Measurements from ENCODE around the gene LMO4. TPM values are rescaled to one million over a fixed set of nuclear protein-coding genes. Genes with fewer than 3 reads are reported as not detected.

Gene LMO4, protein sequence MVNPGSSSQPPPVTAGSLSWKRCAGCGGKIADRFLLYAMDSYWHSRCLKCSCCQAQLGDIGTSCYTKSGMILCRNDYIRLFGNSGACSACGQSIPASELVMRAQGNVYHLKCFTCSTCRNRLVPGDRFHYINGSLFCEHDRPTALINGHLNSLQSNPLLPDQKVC
- 86.1 and 92.4 TPM in 2 replicates for total RNA-seq (2014; rRNA removed; shearing (Covaris generic))

DNA sequence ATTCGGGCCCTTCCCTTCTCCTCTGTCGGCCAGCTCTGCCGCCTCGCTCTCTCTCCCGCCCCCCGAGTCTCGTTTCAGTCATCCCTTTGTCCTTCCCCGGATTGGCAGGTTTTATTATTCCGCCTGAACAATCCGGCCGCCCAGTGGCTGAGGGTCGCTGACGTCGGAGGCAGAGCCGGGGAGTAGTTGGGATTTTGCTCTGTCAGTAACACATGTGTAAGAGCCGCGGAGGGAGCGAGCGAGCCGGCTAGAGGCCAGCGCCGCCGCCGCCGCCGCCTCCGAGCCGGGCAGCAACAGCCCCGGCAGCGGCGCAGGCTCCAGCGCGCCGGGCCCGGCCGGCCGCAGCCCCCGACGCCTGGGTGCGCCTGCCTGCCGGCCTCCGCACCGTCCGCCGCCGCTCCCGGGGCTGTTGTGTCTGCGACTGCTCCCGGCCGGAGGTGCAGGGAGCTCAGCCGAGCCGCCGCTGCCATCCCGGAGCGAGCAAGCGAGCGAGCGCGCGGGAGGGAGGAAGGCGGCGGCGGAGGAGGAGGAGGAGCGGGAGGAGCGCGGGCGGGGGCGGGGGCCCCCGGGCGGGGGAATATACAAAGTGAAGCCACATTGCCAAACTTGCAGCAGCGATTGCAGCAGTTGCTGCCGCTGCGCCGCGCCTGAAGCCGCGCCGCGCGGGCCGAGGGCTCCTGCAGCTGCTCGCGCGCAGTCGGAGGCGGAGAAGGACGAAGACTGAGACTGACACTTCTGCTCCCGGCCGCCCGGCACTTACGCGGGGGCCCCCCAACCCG lies at the start of gene LMO4:
LMO4 (plus strand) TSS at position 609 of the 779 bp plus-strand sequence. CDS start 3,136 bp downstream, outside the sequence.
- peak; percentile 98 for DNase-seq (ENCODE audit: low read depth)

DNA sequence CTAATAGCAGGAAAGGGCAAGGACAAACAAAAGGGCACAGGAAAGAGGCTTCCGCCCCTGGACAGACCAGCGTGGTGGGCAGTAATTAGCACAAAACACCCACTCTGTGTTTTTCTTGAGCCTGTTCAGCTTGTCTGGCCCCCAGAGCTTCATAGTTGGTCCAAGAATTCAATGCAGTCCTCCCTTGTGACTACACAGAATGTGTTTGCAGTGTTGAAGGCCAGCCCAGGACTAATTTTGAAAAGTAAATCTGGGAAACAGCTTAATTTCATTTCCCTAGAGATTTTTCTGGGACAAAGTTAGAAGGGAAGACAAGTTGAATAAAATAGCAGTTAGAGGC lies 49.2 kb upstream of the LMO4 start:
- DNase-seq (ENCODE audit: low read depth): no peak

DNA sequence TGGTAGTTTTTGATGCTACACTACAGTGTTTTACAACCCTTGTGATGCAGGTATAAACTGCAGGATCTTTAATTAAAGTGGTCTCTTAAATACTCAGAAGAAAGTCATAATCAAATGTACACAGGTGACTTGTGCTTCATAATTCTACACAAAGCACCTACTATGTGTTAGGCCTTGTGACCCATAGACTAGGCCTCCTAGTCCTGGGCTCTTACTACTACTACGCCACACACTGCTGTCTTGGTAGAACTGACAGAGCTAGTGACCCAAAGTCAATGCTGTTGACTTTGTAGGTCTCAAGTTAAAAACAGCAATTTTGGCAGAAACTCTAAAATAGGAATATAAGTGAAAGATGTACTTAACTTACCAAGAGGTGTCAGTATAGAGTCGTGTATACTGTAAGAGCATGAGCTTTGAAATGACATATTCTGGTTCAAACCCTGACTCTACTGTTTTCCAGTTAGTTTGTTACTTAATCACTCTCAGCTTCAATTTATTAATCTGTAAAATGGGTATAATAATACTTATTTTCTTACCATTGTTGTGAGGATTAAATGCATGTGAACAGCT lies 48.6 kb upstream of the LMO4 start:
- DNase-seq (ENCODE audit: low read depth): peak; percentile 38

DNA sequence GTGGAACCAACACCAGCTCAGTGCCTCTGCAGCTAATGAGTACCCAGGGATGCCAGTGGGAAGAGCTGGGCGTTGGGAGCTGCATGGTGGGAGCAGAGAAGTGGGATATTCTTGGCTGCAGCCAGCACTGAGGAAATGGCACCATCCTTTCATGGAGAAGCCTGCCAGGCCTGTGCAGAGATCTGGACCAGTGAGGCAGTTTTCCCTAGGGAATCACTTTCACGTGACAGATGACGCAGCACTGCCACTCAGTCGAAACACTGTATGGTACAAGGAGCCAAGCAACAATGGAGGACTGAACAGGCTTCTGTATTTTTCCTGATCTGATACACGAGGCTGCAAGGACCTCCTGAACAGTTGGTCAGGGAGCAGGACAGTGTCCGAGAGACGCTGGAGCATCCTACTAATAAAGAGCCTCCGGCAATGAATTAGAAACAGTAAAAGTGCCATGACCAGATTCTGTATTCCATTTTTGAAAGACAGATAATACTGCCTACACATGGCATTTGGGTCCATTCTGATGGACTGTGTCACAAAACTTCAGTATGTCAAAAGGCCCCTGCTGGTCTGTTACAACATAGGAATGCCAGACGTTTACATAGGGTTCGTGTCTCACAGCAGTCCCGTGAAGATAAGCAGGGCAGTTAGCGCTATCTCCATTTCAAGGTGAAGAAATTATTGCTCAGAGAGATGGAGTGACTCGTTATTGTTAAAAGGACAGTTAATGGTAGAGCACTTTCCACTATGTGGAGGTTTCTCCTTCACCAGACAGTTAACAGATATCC lies 44.0 kb upstream of the LMO4 start:
- DNase-seq (ENCODE audit: low read depth): peak; percentile 14

DNA sequence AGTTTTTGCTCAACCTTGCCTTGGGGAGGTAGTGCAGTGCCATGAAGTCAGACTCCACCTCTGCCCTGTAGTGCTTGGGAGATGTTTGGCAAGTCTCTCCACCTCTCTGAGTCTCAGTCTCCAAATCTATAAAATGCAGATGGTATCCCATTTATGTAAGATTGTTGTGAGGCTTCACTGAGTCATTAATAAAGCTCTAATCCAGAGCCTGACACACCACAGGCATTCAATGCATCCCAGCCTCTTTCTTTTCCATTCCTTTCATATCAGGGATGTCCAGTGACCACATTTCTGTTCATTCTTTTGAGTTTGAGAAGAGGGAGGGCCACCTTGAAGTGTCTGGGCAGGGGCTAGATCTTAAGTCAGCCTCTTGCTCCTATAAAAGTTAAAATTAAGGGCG lies 37.6 kb upstream of the LMO4 start:
- peak; percentile 19 for DNase-seq (ENCODE audit: low read depth)

DNA sequence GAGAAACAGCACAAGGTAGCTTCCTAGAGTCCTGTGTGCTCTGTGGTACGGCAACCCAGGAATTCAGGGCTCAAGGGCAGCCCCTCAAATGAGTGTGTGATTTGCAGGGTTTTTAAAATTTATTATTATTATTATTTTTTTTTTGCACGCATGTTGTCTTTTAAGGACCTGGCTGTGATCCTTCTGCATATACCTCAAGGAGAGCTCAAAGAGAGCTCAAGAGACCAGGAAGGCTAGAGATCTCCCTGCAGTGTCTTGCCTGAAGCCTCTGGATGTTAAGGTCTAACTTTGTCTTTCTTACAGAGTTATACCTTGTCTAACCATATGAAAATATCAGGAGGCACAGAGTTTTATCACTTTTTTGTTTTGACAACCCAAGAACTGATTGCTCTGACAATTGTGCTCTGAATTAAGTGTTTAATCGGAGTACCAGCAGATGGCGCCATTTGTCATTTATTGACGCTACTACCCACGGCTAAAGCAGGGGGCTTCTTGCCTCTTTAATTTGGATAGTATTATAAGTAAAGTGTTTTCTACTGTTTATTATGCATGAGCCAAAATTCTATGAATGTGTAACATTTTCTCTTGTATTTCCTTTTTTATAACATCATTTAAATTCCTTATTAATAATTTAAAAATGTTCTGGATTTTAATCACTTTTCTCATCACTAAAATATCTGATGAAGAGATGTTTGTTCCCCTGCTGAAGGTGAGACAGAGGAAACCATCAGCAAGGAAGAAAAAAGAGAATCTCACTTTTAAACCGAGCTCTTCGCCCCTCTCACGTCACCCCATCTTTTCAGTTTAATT lies 35.8 kb upstream of the LMO4 start:
- peak; percentile 58 for DNase-seq (ENCODE audit: low read depth)

DNA sequence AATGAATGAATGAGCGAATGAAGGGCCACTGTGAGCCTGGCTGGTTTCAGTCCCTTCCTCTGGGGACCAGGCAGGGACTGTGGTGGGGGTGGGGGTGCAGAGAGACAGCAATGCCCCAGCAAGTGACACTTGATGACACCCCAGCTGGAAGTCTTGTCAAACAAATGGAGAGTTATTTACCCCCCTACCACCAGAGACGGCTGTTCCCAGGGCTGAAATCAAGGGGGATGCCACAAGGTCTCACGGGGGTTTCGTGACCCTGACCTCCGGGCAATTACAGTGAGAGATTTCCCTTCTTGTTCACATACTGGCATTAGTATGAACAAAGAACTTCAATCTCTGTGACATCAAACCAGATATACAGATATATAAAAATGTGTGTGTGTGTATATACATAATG lies 34.0 kb upstream of the LMO4 start:
- no peak for DNase-seq (ENCODE audit: low read depth)

DNA sequence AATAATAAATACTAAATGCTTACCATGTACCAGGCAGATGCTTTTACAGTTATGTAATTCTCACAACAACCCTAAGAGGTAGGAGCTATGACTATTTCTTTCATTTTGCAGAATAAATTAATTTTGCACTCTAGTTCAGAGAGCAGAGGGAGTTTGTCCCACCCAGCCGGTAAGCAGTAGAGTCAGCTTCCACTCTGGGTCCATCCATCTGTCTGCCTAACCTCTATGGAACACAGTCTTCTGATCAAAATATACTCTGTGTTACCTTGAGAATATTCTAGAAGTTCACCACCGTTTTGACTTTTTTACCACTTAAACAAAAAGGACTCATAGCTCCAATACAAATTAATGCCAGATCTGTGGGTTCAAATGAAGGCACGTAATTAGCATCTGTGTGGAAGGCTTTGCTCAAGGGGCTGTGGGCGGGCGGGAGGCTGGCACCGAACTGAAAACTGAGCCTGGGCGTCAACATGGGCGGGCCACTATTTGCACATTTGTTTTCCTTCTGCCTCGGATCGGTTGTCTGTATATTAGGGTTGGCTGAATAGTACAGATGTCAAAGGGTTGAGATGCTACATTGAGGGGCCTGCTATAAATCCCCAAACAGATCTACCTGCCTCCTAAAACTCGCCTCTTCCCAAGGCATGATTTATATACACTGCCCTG lies 33.1 kb upstream of the LMO4 start:
- no peak for DNase-seq (ENCODE audit: low read depth)

DNA sequence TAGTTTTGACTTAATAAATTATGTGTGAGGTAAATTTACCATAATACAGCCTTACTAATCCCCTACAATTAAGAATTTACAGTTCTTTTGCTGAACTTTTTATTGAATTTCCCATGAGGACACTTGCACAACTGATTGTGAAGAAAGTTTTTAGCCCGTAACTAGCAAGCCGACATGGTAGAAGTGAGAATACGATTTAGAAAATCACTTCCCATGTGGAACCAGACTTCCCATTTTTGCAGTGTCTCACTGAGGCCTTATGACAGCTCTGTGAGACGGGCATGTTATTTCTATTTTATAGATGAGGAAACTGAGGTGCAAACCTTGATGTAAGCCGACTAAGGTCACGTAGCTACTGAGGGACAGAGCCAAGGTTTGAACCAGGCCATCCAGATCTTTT lies 32.5 kb upstream of the LMO4 start:
- DNase-seq (ENCODE audit: low read depth): no peak

DNA sequence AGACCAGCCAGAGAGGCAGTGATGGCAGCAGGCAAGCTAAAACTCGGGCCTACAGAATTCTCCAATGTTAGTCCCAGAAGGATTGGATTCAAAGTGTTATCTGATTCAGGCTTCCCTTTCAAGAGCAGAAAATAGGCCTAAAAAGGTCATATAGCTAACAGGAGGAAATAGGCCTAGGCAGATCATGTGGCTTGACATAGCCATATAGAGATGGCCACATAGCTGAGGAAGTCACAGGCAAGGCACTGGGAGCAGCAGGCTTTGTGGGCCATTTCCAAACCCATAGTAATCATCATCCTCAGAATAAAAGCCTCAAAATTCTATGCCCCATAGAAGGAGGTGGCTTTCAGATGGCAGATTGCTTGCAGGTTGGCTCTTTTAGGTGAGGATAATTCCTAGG lies 29.0 kb upstream of the LMO4 start:
- DNase-seq (ENCODE audit: low read depth): no peak

DNA sequence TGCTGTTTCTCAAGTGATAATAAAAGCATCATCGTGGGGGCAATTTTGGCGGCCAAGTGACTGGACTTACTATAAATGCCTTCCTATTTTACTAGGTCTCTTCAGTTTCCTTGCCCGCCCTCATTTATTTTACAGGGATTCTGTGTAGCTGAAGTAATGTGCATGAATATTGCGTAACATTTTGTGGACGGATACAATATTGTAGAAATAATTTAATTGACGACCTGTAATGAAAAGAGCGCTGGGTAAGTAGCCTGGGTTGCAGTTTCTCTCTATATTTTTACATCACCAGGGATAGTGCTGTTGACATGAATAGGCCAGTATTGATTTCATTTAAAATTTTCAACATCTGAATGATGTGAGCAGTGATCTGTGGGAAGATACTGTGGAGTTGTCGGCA lies 28.1 kb upstream of the LMO4 start:
- DNase-seq (ENCODE audit: low read depth): no peak

DNA sequence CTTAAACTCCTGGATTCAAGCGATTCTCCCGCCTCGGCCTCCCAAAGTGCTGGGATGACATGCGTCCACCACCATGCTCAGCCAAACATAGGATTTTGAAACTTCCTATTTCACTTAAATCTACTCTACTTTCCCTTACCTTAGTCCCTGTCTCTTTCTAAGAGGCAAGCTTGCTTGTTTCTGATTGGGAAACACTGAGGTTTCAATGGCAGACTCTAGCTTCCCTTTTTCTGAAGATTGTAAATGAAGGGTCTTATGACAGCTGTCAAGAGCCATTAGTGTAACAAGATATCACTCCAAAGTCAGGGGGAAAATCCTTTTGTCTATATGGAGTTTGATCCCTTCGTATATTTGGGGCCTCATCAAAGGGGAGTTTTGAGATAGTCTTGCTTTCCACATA lies 23.5 kb upstream of the LMO4 start:
- DNase-seq (ENCODE audit: low read depth): no peak

DNA sequence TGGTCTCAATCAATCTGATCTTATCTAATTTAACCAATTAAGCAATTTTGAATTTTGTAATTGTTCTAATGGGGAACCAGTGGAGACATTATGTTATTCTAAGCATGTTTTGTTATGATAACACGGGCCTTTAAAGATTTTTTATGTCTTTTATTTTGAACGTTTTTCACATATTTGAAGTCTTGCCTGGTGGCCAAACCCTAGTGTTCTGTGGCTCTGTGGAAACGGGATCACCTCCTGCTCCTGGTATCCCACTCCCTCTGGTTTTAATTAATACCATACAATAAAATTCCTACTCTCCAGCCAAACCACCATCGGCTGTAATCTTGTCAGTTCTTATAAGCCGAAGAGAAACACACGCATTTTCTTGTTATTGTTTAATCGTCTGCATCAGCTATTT lies 22.9 kb upstream of the LMO4 start:
- DNase-seq (ENCODE audit: low read depth): peak; percentile 5

DNA sequence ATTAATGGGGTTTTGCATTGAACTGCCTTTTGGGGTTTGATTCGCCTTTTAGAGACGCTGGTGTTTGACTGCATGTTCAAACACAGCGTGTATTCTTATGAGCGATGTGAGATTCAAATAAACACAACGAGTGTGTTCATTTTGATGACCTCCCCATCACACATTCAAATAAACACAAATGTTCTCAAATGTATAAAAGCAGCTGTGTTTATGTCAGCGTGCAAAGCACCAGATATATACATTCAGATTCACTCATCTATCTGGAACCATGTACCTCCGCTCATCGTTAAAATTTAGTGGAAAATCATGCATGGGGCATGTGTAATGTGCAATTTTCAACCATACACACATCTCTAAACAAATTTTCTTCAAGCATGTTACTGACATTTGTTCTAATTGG lies 21.4 kb upstream of the LMO4 start:
- no peak for DNase-seq (ENCODE audit: low read depth)

DNA sequence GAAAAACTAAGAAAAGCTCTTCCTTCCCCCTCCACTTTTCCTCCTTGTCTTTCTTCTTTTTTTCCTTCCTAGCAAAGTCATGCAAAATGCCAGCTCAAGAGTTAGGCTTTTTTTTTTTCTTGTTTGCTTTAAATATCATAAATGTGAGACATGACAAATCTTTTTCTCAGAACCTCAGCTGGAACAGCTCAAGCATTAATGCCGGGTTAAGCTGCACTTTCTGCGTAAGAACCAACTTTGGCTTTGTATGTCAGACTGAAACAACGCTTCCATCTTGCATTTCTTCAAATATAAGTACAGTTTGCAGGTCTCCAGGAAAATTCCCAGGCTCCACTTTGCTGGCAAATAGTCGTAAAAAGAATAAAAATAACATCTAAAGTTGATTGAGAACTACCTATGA lies 20.7 kb upstream of the LMO4 start:
- DNase-seq (ENCODE audit: low read depth): no peak

DNA sequence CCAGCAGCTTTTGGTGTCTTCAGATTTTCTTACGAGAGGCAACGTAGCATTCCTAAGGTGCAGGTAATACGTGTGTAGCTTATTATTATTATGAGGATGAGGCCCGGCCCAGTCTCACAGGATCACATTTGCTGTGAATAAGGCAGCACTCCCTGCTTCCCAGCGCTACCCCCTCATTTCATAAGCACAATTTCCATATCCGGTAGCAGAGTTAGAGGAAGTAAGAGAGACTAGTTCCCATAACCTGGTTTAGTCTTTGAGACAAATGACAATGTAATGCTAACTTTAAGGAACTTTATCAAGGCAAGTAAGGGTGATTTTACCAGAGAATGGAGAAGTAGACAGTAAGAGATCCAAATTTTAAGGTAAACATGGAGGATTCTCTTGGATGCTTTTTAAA lies 14.6 kb upstream of the LMO4 start:
- no peak for DNase-seq (ENCODE audit: low read depth)

DNA sequence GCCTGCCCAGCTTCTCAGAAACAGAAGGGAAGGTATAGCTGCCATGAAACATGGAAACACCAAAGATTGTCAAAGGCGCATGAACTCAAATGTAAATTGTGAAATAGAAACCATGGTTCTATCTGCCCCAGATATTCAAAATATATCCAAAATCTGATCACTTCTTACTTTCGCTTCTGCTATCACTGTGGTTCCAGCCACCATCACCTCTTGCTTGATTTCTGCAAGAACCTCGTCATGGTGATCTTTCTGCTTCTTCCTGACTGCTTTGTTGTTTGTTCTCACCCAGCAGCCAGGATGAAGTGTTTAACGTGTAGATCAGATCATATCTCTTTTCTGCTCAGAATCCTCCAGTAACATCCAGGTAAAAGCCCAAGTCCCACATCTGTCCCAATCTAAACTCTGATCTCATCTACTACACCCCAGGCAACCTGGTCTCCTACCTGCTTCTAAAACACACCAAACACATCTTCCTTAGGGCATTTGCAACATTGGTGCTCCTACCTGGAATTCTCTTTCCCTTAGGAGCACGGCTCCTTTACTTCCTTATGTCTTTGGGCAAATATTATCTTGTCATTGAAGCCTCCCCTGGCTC lies 10.5 kb upstream of the LMO4 start:
- no peak for DNase-seq (ENCODE audit: low read depth)

DNA sequence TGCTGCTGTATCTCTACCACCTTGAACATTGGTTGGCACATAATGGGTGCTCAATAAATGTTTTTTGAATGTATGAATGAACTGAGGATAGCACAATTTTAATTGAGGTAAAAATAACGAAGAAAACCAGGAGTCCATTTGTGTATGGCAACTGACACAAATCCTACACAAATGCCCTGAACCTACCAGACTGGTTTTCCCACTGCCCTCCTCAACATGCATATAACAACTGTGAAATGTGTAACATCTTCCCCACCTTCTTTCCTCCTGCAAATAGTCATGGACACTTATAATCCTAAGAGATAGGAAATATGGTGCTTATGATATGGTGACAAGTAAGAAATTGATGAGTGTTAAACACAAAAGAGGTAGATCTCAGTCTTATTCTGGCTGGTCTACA lies 9.9 kb upstream of the LMO4 start:
- no peak for DNase-seq (ENCODE audit: low read depth)

DNA sequence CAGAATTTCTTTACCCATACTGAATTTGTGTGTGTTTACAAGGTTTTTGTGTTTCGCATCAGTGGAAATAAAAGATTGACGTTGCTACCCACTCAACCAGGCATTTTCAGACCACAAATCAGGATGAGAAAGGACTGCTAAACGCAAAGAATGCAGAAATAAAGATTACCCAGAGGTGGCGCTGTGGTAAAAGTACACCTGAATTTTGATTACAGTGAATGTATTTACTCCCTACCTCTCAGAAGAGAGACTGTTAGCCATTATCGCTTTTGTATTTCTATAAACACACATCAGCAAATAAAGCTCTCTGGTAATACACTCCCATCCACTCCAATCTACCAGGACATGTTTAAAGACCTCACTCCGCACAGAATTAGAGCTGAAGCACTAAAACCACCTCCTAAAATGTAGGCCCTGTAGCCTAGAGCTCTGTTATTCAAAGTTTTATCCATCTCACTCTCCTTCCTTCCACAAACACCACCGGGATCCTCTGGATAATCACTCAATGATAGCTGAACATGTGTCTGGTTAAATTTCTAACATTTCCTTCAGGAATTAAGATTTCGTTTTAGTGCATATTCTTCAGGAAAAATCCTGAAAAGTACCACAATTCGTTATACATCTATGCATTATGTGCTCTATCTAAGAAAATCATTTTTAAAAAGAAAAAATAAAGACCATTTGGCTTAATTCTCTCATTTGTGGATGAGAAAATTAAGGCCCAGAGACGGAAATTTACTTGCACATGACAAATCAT lies 2.5 kb upstream of the LMO4 start:
- DNase-seq (ENCODE audit: low read depth): peak; percentile 56
